Measurements from ENCODE around the gene ADGRV1. TPM values are rescaled to one million over a fixed set of nuclear protein-coding genes. Genes with fewer than 3 reads are reported as not detected.

ADGRV1 gene
- total and polyA plus RNA-seq, 9 of the 15 experiments (the other 6 are each of a cell fraction or from before 2014, with no cell fraction given), result 21.7 to 156 (median 58.2) TPM

DNA sequence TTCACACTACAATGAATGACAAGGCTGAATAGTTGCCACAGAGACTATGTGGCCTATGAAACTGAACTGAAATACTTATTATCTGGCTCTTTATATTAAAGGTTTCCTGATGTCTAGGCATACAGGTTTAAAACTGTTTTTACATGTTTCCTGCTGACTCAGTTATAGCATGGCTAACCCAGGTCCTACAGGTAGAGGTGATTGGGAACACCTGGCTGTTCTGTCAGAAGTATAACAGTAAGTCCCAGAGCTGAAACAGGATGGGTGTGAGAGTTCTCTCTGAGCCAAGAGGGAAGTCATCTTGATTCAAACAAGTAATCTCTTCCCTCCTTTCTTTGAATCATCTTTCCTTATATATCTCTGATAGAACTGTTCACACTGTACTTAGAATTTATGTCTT, 4.9 kb upstream of the ADGRV1 start (continued):
- TF ChIP-seq, protein P1, sequence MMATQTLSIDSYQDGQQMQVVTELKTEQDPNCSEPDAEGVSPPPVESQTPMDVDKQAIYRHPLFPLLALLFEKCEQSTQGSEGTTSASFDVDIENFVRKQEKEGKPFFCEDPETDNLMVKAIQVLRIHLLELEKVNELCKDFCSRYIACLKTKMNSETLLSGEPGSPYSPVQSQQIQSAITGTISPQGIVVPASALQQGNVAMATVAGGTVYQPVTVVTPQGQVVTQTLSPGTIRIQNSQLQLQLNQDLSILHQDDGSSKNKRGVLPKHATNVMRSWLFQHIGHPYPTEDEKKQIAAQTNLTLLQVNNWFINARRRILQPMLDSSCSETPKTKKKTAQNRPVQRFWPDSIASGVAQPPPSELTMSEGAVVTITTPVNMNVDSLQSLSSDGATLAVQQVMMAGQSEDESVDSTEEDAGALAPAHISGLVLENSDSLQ (IDR thresholded peaks at IDR 0.05), result no peak
- no peak for TF ChIP-seq GATA2 (CRISPR knock-in tag; IDR thresholded peaks at IDR 0.05)
- no peak for TF ChIP-seq MCM7 (IDR thresholded peaks at IDR 0.05)
- TF ChIP-seq, protein P2, sequence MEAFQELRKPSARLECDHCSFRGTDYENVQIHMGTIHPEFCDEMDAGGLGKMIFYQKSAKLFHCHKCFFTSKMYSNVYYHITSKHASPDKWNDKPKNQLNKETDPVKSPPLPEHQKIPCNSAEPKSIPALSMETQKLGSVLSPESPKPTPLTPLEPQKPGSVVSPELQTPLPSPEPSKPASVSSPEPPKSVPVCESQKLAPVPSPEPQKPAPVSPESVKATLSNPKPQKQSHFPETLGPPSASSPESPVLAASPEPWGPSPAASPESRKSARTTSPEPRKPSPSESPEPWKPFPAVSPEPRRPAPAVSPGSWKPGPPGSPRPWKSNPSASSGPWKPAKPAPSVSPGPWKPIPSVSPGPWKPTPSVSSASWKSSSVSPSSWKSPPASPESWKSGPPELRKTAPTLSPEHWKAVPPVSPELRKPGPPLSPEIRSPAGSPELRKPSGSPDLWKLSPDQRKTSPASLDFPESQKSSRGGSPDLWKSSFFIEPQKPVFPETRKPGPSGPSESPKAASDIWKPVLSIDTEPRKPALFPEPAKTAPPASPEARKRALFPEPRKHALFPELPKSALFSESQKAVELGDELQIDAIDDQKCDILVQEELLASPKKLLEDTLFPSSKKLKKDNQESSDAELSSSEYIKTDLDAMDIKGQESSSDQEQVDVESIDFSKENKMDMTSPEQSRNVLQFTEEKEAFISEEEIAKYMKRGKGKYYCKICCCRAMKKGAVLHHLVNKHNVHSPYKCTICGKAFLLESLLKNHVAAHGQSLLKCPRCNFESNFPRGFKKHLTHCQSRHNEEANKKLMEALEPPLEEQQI (IDR thresholded peaks at IDR 0.05), result no peak
- no peak for TF ChIP-seq ELK3 (CRISPR knock-in tag; IDR thresholded peaks at IDR 0.05)
- no peak for TF ChIP-seq HSF4 (CRISPR knock-in tag; IDR thresholded peaks at IDR 0.05; ENCODE audit: borderline replicate concordance)
- TF ChIP-seq ZNF644 (tag; IDR thresholded peaks at IDR 0.05; ENCODE audit: low read depth), result no peak

Measured in K562 (cell line).